Measurements from ENCODE around the gene USP46.

DNA sequence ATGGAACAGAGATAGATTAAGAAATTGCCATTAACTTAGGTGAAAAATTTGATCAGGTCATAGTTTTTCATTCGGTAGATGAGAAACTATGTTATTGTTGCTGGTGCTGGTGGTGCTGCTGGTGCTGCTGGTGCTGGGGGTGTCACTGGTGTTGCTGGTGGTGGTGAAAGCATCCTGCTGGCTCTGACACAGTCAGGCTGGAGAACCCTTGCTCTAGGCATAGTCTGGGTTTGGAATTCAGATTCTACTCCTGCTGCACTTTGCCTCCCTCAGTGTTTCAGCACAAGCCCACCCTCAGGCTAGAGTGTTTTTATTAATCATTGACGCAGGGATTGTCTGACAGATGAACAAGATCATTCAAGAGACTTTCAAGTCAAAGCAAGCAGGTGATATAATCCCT, 80.2 kb downstream of the USP46 start:
- TF ChIP-seq, protein P1, sequence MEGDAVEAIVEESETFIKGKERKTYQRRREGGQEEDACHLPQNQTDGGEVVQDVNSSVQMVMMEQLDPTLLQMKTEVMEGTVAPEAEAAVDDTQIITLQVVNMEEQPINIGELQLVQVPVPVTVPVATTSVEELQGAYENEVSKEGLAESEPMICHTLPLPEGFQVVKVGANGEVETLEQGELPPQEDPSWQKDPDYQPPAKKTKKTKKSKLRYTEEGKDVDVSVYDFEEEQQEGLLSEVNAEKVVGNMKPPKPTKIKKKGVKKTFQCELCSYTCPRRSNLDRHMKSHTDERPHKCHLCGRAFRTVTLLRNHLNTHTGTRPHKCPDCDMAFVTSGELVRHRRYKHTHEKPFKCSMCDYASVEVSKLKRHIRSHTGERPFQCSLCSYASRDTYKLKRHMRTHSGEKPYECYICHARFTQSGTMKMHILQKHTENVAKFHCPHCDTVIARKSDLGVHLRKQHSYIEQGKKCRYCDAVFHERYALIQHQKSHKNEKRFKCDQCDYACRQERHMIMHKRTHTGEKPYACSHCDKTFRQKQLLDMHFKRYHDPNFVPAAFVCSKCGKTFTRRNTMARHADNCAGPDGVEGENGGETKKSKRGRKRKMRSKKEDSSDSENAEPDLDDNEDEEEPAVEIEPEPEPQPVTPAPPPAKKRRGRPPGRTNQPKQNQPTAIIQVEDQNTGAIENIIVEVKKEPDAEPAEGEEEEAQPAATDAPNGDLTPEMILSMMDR (conservative IDR thresholded peaks at IDR 0.05 in 1 of 2, IDR thresholded peaks at IDR 0.05 in 1 of 2; ENCODE audit: extremely low read depth in 1 of 2, insufficient read depth in 1 of 2, low read depth in 1 of 2, low read length in 2 of 2): no peak
- no peak for TF ChIP-seq EZH2 (IDR thresholded peaks at IDR 0.05; ENCODE audit: borderline replicate concordance, low read length)
